Neural progenitor cell (in vitro differentiated cells): ENCODE measurements around the gene PYCR2. TPM values are rescaled to one million over a fixed set of nuclear protein-coding genes. Genes with fewer than 3 reads are reported as not detected.

ENCODE experiments used
- DNase-seq: peaks from one replicate; pipeline ENCODE4 v3.0.0-alpha.2; 2016; ENCODE audit warnings: low spot score
- H2AFZ ChIP-seq: fragments of 200-600 bp; sonication (generic); replicated peaks from 2 replicates; pipeline ENCODE4 v1.6.1; 2016; ENCODE audit warnings: antibody characterized with exemption
- H3F3A ChIP-seq: fragments of 200-600 bp; sonication (generic); 2 replicates; pipeline ENCODE4 v1.6.1; 2016; ENCODE audit warnings: antibody characterized with exemption, low read depth
- H3K27ac ChIP-seq: fragments of 200-600 bp; sonication (generic); 2 replicates; pipeline ENCODE4 v1.5.1; 2016; ENCODE audit warnings: mild to moderate bottlenecking
- H3K27me3 ChIP-seq: fragments of 200-600 bp; sonication (generic); 2 replicates; pipeline ENCODE4 v1.6.1; 2016; ENCODE audit warnings: mild to moderate bottlenecking, moderate library complexity
- H3K36me3 ChIP-seq: fragments of 200-600 bp; sonication (generic); 2 replicates; pipeline ENCODE4 v1.5.1; 2016
- H3K4me1 ChIP-seq: fragments of 200-600 bp; sonication (generic); 2 replicates; pipeline ENCODE4 v1.6.1; 2016; ENCODE audit warnings: mixed run types
- H3K4me2 ChIP-seq: fragments of 200-600 bp; sonication (generic); 2 replicates; pipeline ENCODE4 v1.6.1; 2016
- H3K4me3 ChIP-seq: fragments of 200-600 bp; sonication (generic); 2 replicates; pipeline ENCODE4 v1.5.1; 2016
- H3K79me2 ChIP-seq: fragments of 200-600 bp; sonication (generic); 2 replicates; pipeline ENCODE4 v1.6.1; 2016; ENCODE audit warnings: low read depth
- H3K9ac ChIP-seq: fragments of 200-600 bp; sonication (generic); 2 replicates; pipeline ENCODE4 v1.6.1; 2016
- H3K9me3 ChIP-seq: fragments of 200-600 bp; sonication (generic); 2 replicates; pipeline ENCODE4 v1.5.1; 2016; ENCODE audit warnings: low read depth
- H4K20me1 ChIP-seq: fragments of 200-600 bp; sonication (generic); 2 replicates; pipeline ENCODE4 v1.6.1; 2016; ENCODE audit warnings: low read depth
- H3K27ac Mint-ChIP-seq: 3 replicates; pipeline ENCODE4 v1.8.0; 2021; ENCODE audit warnings: mixed read lengths
- H3K27me3 Mint-ChIP-seq: 2 replicates; pipeline ENCODE4 v1.8.0; 2022; ENCODE audit warnings: low read depth, mild to moderate bottlenecking, inconsistent platforms, moderate library complexity, mixed read lengths; ENCODE audit not compliant: insufficient read depth
- H3K36me3 Mint-ChIP-seq: 3 replicates; pipeline ENCODE4 v1.8.0; 2021; ENCODE audit warnings: mixed read lengths
- H3K4me1 Mint-ChIP-seq: 3 replicates; pipeline ENCODE4 v1.8.0; 2021; ENCODE audit warnings: mixed read lengths
- H3K4me3 Mint-ChIP-seq: 3 replicates; pipeline ENCODE4 v1.8.0; 2021; ENCODE audit warnings: mild to moderate bottlenecking, moderate library complexity, mixed read lengths
- H3K9me3 Mint-ChIP-seq: 3 replicates; pipeline ENCODE4 v1.8.0; 2020; ENCODE audit warnings: mixed read lengths
- CTCF ChIP-seq: fragments of 200-600 bp; sonication (generic); IDR thresholded peaks from 2 replicates; pipeline ENCODE4 v1.5.1; 2017; ENCODE audit warnings: antibody characterized with exemption, mild to moderate bottlenecking
- EZH2 ChIP-seq: fragments of 200-600 bp; sonication (generic); IDR thresholded peaks from 2 replicates; pipeline ENCODE4 v1.6.1; 2017; ENCODE audit warnings: antibody characterized with exemption, mild to moderate bottlenecking, moderate library complexity
- EZH2phosphoT487 ChIP-seq: fragments of 200-600 bp; sonication (generic); IDR thresholded peaks from 2 replicates; pipeline ENCODE4 v1.6.1; 2017; ENCODE audit warnings: antibody characterized with exemption
- total RNA-seq: library from RNA; depleted of rRNA; stranded (reverse); fragments of >200 nt; gene quantifications from 2 replicates; pipeline ENCODE4 v1.2.3, GENCODE V29; 2015; ENCODE audit warnings: low replicate concordance

Gene PYCR2
- total RNA-seq, 1 donor from 2014 or later = 23.8 TPM

- Mint-ChIP-seq H3K4me3 (no peak overlapping the region), H3K27ac (no peak overlapping the region), H3K9me3 (no peaks in the 10 kb centered on the region), H3K36me3 (peaks cover 16% of the 10 kb centered on the region), H3K27me3 (peaks cover 5% of the 10 kb centered on the region), H3K4me1 (peaks cover 24% of the 10 kb centered on the region)
- no peaks in the 10 kb centered on the region for H3K9me3 ChIP-seq
- no peak overlapping the region for H3K4me2 ChIP-seq
- no peaks in the 10 kb centered on the region for H3K27me3 ChIP-seq
- H3K27ac ChIP-seq = no peak overlapping the region
- DNase-seq = no peak
- no peak overlapping the region for H2AFZ ChIP-seq
- H3K4me3 ChIP-seq = no peak overlapping the region
- H3K9ac ChIP-seq = no peak overlapping the region
- H3F3A ChIP-seq = no peaks in the 10 kb centered on the region
- peaks cover 8% of the 10 kb centered on the region for H3K79me2 ChIP-seq
- H4K20me1 ChIP-seq = peaks cover 5% of the 10 kb centered on the region
- no peaks in the 10 kb centered on the region for H3K4me1 ChIP-seq
- H3K36me3 ChIP-seq = no peaks in the 10 kb centered on the region
- TF ChIP-seq CTCF (no peak), EZH2 (no peak), EZH2phosphoT487 (no peak)
These were observed 6.5 kb downstream of the PYCR2 start for GRCh38 chr1:225917536-225917935.

- TF ChIP-seq EZH2 (no peak), CTCF (no peak), EZH2phosphoT487 (no peak)
- no peak for DNase-seq
- no peak overlapping the region for H3K9ac ChIP-seq
- peaks cover 3% of the 10 kb centered on the region for H4K20me1 ChIP-seq
- H3K4me1 ChIP-seq = no peaks in the 10 kb centered on the region
- peaks cover 3% of the 10 kb centered on the region for H3K27me3 ChIP-seq
- no peaks in the 10 kb centered on the region for H3K9me3 ChIP-seq
- no peaks in the 10 kb centered on the region for H3F3A ChIP-seq
- H3K4me2 ChIP-seq = no peak overlapping the region
- H3K4me3 Mint-ChIP-seq = no peak overlapping the region
- H3K27ac ChIP-seq = no peak overlapping the region
- no peak overlapping the region for H2AFZ ChIP-seq
- H3K27ac Mint-ChIP-seq = no peak overlapping the region
- no peaks in the 10 kb centered on the region for H3K9me3 Mint-ChIP-seq
- no peak overlapping the region for H3K4me3 ChIP-seq
- peaks cover 5% of the 10 kb centered on the region for H3K27me3 Mint-ChIP-seq
- no peaks in the 10 kb centered on the region for H3K36me3 ChIP-seq
- H3K79me2 ChIP-seq = peaks cover 4% of the 10 kb centered on the region
- H3K36me3 Mint-ChIP-seq = peaks cover 16% of the 10 kb centered on the region
- H3K4me1 Mint-ChIP-seq = peaks cover 24% of the 10 kb centered on the region
These were observed 6.9 kb downstream of the PYCR2 start for GRCh38 chr1:225917101-225917500.

- Histone ChIP-seq H3K9me3 (no peaks in the 10 kb centered on the region), H3K36me3 (no peaks in the 10 kb centered on the region), H3K27ac (no peak overlapping the region), H3K9ac (no peak overlapping the region), H3F3A (no peaks in the 10 kb centered on the region), H3K79me2 (no peaks in the 10 kb centered on the region), H2AFZ (no peak overlapping the region), H3K4me1 (no peaks in the 10 kb centered on the region), H4K20me1 (peaks cover 3% of the 10 kb centered on the region), H3K27me3 (peaks cover 10% of the 10 kb centered on the region), H3K4me2 (no peak overlapping the region), H3K4me3 (no peak overlapping the region)
- no peaks in the 10 kb centered on the region for H3K9me3 Mint-ChIP-seq
- no peak for TF ChIP-seq EZH2phosphoT487
- TF ChIP-seq CTCF = no peak
- no peak for TF ChIP-seq EZH2
- peaks cover 13% of the 10 kb centered on the region for H3K36me3 Mint-ChIP-seq
- H3K4me3 Mint-ChIP-seq = peak overlapping the region; percentile 7
- peak overlapping the region; percentile 20 for H3K27ac Mint-ChIP-seq
- peaks cover 24% of the 10 kb centered on the region for H3K4me1 Mint-ChIP-seq
- DNase-seq = no peak
- peaks cover 5% of the 10 kb centered on the region for H3K27me3 Mint-ChIP-seq
These were observed 8.5 kb downstream of the PYCR2 start for GRCh38 chr1:225915538-225915991.
